HEK293 (cell line): ENCODE results near the gene ALLC.

Source experiments
- CTCF ChIA-PET: fragments of 350-600 bp; formaldehyde crosslinking; extraction: SDS; loops from one replicate; lab custom pipeline; 2021; ENCODE audit warnings: antibody characterized with exemption; lab: Yijun Ruan, JAX
- POLR2A ChIA-PET: fragments of 300-600 bp; formaldehyde crosslinking; extraction: SDS; loops from one replicate; lab custom pipeline; 2020; ENCODE audit warnings: antibody characterized with exemption, inconsistent platforms; lab: Yijun Ruan, JAX
- H3K27ac ChIP-seq: fragments of 200-500 bp; sonication (Bioruptor generic); 2 replicates; pipeline ENCODE4 v1.5.1; 2014; ENCODE audit warnings: low read depth, low read length, control low read depth, inconsistent platforms; ENCODE audit errors: extremely low read depth
- H3K36me3 ChIP-seq, 2 experiments: fragments of 200-500 bp in 1 of 2; sonication (Bioruptor generic) in 1 of 2; 1 replicate in 1 of 2; 2 replicates in 1 of 2; pipeline ENCODE4 v1.5.1; 2014 to 2017; ENCODE audit warnings: inconsistent platforms in 2 of 2, low read length in 2 of 2; ENCODE audit not compliant: control insufficient read depth in 2 of 2, insufficient read depth in 1 of 2
- H3K4me1 ChIP-seq: fragments of 200-500 bp; sonication (Bioruptor generic); 2 replicates; pipeline ENCODE4 v1.5.1; 2014; ENCODE audit warnings: mild to moderate bottlenecking, low read length, inconsistent platforms; ENCODE audit not compliant: control insufficient read depth, insufficient read depth
- H3K4me3 ChIP-seq: 2 replicates; pipeline ENCODE4 v1.5.1; 2011; ENCODE audit warnings: low read depth, mild to moderate bottlenecking, control low read depth, low read length, moderate library complexity
- H3K9me3 ChIP-seq: fragments of 200-500 bp; sonication (Bioruptor generic); 2 replicates; pipeline ENCODE4 v1.5.1; 2014; ENCODE audit warnings: low read depth, low read length, inconsistent platforms; ENCODE audit not compliant: control insufficient read depth, insufficient read depth
- GLI2 ChIP-seq: fragments of 450-650 bp; formaldehyde crosslinking; IDR thresholded peaks from 2 replicates; pipeline ENCODE4; 2017; ENCODE audit warnings: missing biosample characterization, missing genetic modification characterization, low read depth, borderline replicate concordance
- KLF8 ChIP-seq: fragments of 450-650 bp; formaldehyde crosslinking; IDR thresholded peaks from 2 replicates; pipeline ENCODE4 v1.5.1; 2016; ENCODE audit warnings: missing biosample characterization, missing genetic modification characterization
- RBAK ChIP-seq: fragments of 450-650 bp; formaldehyde crosslinking; IDR thresholded peaks from 2 replicates; pipeline ENCODE4 v1.5.1; 2016; ENCODE audit warnings: missing biosample characterization, missing genetic modification characterization
- REPIN1 ChIP-seq: fragments of 450-650 bp; formaldehyde crosslinking; IDR thresholded peaks from 2 replicates; pipeline ENCODE4 v1.5.1; 2017; ENCODE audit warnings: missing biosample characterization, missing genetic modification characterization, low read depth
- SCRT2 ChIP-seq: fragments of 450-650 bp; formaldehyde crosslinking; IDR thresholded peaks from 2 replicates; pipeline ENCODE4 v1.5.1; 2016; ENCODE audit warnings: missing biosample characterization, missing genetic modification characterization
- SP2 ChIP-seq: fragments of 450-650 bp; formaldehyde crosslinking; IDR thresholded peaks from 2 replicates; pipeline ENCODE4 v1.5.1; 2016; ENCODE audit warnings: missing biosample characterization, missing genetic modification characterization
- YY1 ChIP-seq: fragments of 450-650 bp; formaldehyde crosslinking; IDR thresholded peaks from 2 replicates; pipeline ENCODE4 v1.5.1; 2018; ENCODE audit warnings: missing biosample characterization, missing genetic modification characterization
- ZBTB1 ChIP-seq: fragments of 450-650 bp; formaldehyde crosslinking; IDR thresholded peaks from 2 replicates; pipeline ENCODE4 v1.5.1; 2016; ENCODE audit warnings: missing biosample characterization, missing genetic modification characterization
- ZNF10 ChIP-seq: fragments of 450-650 bp; formaldehyde crosslinking; IDR thresholded peaks from 2 replicates; pipeline ENCODE4 v1.5.1; 2017; ENCODE audit warnings: missing biosample characterization, missing genetic modification characterization
- ZNF174 ChIP-seq: fragments of 450-650 bp; formaldehyde crosslinking; IDR thresholded peaks from 2 replicates; pipeline ENCODE4 v1.5.0; 2017; ENCODE audit warnings: missing biosample characterization, mild to moderate bottlenecking, missing genetic modification characterization
- ZNF184 ChIP-seq: fragments of 450-650 bp; IDR thresholded peaks from 2 replicates; pipeline ENCODE4 v1.5.1; 2018; ENCODE audit warnings: missing biosample characterization, mild to moderate bottlenecking, missing genetic modification characterization
- ZNF214 ChIP-seq: fragments of 450-650 bp; formaldehyde crosslinking; IDR thresholded peaks from 2 replicates; pipeline ENCODE4 v1.5.1; 2017; ENCODE audit warnings: missing biosample characterization, mild to moderate bottlenecking, missing genetic modification characterization, borderline replicate concordance
- ZNF221 ChIP-seq: fragments of 450-650 bp; formaldehyde crosslinking; IDR thresholded peaks from 2 replicates; pipeline ENCODE4 v1.5.1; 2017; ENCODE audit warnings: missing biosample characterization, missing genetic modification characterization, borderline replicate concordance
- ZNF223 ChIP-seq: fragments of 450-650 bp; formaldehyde crosslinking; IDR thresholded peaks from 2 replicates; pipeline ENCODE4 v1.5.1; 2016; ENCODE audit warnings: missing biosample characterization, missing genetic modification characterization
- ZNF24 ChIP-seq: fragments of 450-650 bp; formaldehyde crosslinking; IDR thresholded peaks from 2 replicates; pipeline ENCODE4 v1.5.1; 2016; ENCODE audit warnings: missing biosample characterization, missing genetic modification characterization
- ZNF302 ChIP-seq: fragments of 450-650 bp; formaldehyde crosslinking; IDR thresholded peaks from 2 replicates; pipeline ENCODE4 v1.5.1; 2016; ENCODE audit warnings: missing biosample characterization, missing genetic modification characterization, low read depth
- ZNF311 ChIP-seq: fragments of 450-650 bp; formaldehyde crosslinking; IDR thresholded peaks from 2 replicates; pipeline ENCODE4 v1.5.1; 2017; ENCODE audit warnings: missing biosample characterization, missing genetic modification characterization, borderline replicate concordance
- ZNF350 ChIP-seq: fragments of 450-650 bp; formaldehyde crosslinking; IDR thresholded peaks from 2 replicates; pipeline ENCODE4 v1.5.0; 2017; ENCODE audit warnings: missing biosample characterization, mild to moderate bottlenecking, missing genetic modification characterization
- ZNF366 ChIP-seq: fragments of 450-650 bp; formaldehyde crosslinking; conservative IDR thresholded peaks from 2 replicates; pipeline ENCODE4 v1.5.1; 2016; ENCODE audit warnings: missing biosample characterization, missing genetic modification characterization
- ZNF37A ChIP-seq: fragments of 450-650 bp; IDR thresholded peaks from 2 replicates; pipeline ENCODE4 v1.5.1; 2018; ENCODE audit warnings: missing biosample characterization, missing genetic modification characterization
- ZNF610 ChIP-seq: fragments of 450-650 bp; formaldehyde crosslinking; IDR thresholded peaks from 2 replicates; pipeline ENCODE4 v1.5.1; 2016; ENCODE audit warnings: missing biosample characterization, missing genetic modification characterization, borderline replicate concordance
- ZNF658 ChIP-seq: fragments of 450-650 bp; formaldehyde crosslinking; IDR thresholded peaks from 2 replicates; pipeline ENCODE4; 2016; ENCODE audit warnings: missing biosample characterization, missing genetic modification characterization
- ZNF707 ChIP-seq: fragments of 450-650 bp; formaldehyde crosslinking; IDR thresholded peaks from 2 replicates; pipeline ENCODE4 v1.5.1; 2016; ENCODE audit warnings: missing biosample characterization, missing genetic modification characterization
- ZNF776 ChIP-seq: fragments of 450-650 bp; formaldehyde crosslinking; IDR thresholded peaks from 2 replicates; pipeline ENCODE4 v1.5.0; 2017; ENCODE audit warnings: missing biosample characterization, missing genetic modification characterization, borderline replicate concordance
- TF ChIP-seq, protein P1 (sequence below): fragments of 450-650 bp; formaldehyde crosslinking; optimal IDR thresholded peaks from 2 replicates; pipeline ENCODE3; 2016; ENCODE audit warnings: missing biosample characterization, mild to moderate bottlenecking, missing genetic modification characterization
- TF ChIP-seq, protein P2 (sequence below): fragments of 450-650 bp; formaldehyde crosslinking; IDR thresholded peaks from 2 replicates; pipeline ENCODE4 v1.5.1; 2016; ENCODE audit warnings: missing biosample characterization, missing genetic modification characterization, borderline replicate concordance
- TF ChIP-seq, protein P3 (sequence below): fragments of 450-650 bp; formaldehyde crosslinking; IDR thresholded peaks from 2 replicates; pipeline ENCODE4 v1.5.1; 2016; ENCODE audit warnings: missing biosample characterization, missing genetic modification characterization

Gene ALLC

DNA sequence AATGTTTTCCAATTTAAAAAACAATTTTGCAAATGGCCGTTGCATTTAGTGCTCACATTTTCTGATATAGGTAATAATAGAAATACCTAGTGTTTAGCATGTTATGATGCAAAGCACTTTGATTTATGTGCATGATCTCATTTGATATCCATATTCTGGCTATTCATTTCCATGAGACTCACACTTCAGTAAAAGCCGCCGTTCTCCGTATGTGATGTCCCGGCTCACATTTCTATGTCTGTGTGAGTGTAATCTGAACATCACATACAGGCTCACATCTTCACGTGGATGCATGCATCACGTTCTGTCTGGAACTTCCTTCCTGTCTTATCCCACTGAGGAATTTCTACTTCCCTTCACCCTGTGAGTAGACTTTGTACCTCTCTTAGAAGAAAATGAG, 91.2 kb downstream of the ALLC start:
- Histone ChIP-seq H3K36me3 (no peaks in the 10 kb centered on the region), H3K4me1 (no peaks in the 10 kb centered on the region), H3K9me3 (no peaks in the 10 kb centered on the region), H3K4me3 (no peak overlapping the region), H3K27ac (no peak overlapping the region)
- CTCF ChIA-PET, result interaction anchor here (1.0 kb wide), 1 partner anchor 20 kb away, joined by 3 read pairs; no protein-coding TSS in a partner anchor
- TF ChIP-seq SCRT2 (no peak), ZNF350 (no peak), ZBTB1 (no peak), ZNF24 (tag by site-specific recombination) (no peak), ZNF184 (no peak), ZNF10 (tag by site-specific recombination) (no peak), RBAK (tag by site-specific recombination) (no peak), ZNF214 (tag by site-specific recombination) (no peak)
- TF ChIP-seq, protein P1, sequence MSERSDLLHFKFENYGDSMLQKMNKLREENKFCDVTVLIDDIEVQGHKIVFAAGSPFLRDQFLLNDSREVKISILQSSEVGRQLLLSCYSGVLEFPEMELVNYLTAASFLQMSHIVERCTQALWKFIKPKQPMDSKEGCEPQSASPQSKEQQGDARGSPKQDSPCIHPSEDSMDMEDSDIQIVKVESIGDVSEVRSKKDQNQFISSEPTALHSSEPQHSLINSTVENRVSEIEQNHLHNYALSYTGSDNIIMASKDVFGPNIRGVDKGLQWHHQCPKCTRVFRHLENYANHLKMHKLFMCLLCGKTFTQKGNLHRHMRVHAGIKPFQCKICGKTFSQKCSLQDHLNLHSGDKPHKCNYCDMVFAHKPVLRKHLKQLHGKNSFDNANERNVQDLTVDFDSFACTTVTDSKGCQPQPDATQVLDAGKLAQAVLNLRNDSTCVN (tag by site-specific recombination), result no peak
- TF ChIP-seq, all 188 proteins: peak for 0
- POLR2A ChIA-PET, result no interaction called here

DNA sequence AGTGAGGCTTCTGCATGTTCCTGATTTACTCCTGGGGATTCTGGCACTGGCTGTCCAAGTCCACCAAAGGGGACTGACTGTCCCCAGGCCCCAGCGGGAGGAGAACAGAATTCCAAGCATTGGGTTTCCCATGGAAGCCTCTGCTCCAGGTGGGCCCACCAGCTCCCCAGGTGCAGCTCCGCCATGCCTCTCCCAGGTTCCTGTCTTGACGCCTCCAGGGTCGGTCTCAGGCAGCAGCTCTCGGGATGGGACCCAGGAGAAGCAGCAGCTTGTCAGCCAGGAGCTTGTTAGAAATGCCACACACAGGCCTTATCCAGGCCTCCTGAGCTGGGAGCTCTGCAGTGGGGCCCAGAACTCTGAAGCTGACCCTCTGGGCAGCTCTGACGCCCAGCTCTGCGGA, 93.3 kb downstream of the ALLC start:
- no peak overlapping the region for H3K27ac ChIP-seq
- POLR2A ChIA-PET, result no interaction called here
- no peaks in the 10 kb centered on the region for H3K9me3 ChIP-seq
- CTCF ChIA-PET, result interaction anchor here (0.7 kb wide), 1 partner anchor 54 kb away, joined by 4 read pairs; no protein-coding TSS in a partner anchor
- no peaks in the 10 kb centered on the region for H3K36me3 ChIP-seq
- H3K4me3 ChIP-seq, result no peak overlapping the region
- H3K4me1 ChIP-seq, result no peaks in the 10 kb centered on the region
- TF ChIP-seq KLF8 (tag by site-specific recombination) (no peak), ZNF776 (no peak), GLI2 (tag by site-specific recombination) (no peak), ZNF707 (tag by site-specific recombination) (no peak), ZNF214 (tag by site-specific recombination) (no peak), SP2 (tag by site-specific recombination) (no peak), ZNF311 (tag by site-specific recombination) (no peak), ZNF174 (tag by site-specific recombination) (no peak), ZNF223 (tag by site-specific recombination) (no peak), ZNF221 (tag by site-specific recombination) (no peak), ZNF658 (tag by site-specific recombination) (no peak), YY1 (tag by site-specific recombination) (no peak), ZNF610 (tag by site-specific recombination) (no peak), REPIN1 (no peak), ZNF366 (tag by site-specific recombination) (no peak), ZNF302 (no peak), ZNF37A (tag by site-specific recombination) (no peak)
- TF ChIP-seq, protein P2, sequence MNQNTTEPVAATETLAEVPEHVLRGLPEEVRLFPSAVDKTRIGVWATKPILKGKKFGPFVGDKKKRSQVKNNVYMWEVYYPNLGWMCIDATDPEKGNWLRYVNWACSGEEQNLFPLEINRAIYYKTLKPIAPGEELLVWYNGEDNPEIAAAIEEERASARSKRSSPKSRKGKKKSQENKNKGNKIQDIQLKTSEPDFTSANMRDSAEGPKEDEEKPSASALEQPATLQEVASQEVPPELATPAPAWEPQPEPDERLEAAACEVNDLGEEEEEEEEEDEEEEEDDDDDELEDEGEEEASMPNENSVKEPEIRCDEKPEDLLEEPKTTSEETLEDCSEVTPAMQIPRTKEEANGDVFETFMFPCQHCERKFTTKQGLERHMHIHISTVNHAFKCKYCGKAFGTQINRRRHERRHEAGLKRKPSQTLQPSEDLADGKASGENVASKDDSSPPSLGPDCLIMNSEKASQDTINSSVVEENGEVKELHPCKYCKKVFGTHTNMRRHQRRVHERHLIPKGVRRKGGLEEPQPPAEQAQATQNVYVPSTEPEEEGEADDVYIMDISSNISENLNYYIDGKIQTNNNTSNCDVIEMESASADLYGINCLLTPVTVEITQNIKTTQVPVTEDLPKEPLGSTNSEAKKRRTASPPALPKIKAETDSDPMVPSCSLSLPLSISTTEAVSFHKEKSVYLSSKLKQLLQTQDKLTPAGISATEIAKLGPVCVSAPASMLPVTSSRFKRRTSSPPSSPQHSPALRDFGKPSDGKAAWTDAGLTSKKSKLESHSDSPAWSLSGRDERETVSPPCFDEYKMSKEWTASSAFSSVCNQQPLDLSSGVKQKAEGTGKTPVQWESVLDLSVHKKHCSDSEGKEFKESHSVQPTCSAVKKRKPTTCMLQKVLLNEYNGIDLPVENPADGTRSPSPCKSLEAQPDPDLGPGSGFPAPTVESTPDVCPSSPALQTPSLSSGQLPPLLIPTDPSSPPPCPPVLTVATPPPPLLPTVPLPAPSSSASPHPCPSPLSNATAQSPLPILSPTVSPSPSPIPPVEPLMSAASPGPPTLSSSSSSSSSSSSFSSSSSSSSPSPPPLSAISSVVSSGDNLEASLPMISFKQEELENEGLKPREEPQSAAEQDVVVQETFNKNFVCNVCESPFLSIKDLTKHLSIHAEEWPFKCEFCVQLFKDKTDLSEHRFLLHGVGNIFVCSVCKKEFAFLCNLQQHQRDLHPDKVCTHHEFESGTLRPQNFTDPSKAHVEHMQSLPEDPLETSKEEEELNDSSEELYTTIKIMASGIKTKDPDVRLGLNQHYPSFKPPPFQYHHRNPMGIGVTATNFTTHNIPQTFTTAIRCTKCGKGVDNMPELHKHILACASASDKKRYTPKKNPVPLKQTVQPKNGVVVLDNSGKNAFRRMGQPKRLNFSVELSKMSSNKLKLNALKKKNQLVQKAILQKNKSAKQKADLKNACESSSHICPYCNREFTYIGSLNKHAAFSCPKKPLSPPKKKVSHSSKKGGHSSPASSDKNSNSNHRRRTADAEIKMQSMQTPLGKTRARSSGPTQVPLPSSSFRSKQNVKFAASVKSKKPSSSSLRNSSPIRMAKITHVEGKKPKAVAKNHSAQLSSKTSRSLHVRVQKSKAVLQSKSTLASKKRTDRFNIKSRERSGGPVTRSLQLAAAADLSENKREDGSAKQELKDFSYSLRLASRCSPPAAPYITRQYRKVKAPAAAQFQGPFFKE, result no peak
- TF ChIP-seq, protein P3, sequence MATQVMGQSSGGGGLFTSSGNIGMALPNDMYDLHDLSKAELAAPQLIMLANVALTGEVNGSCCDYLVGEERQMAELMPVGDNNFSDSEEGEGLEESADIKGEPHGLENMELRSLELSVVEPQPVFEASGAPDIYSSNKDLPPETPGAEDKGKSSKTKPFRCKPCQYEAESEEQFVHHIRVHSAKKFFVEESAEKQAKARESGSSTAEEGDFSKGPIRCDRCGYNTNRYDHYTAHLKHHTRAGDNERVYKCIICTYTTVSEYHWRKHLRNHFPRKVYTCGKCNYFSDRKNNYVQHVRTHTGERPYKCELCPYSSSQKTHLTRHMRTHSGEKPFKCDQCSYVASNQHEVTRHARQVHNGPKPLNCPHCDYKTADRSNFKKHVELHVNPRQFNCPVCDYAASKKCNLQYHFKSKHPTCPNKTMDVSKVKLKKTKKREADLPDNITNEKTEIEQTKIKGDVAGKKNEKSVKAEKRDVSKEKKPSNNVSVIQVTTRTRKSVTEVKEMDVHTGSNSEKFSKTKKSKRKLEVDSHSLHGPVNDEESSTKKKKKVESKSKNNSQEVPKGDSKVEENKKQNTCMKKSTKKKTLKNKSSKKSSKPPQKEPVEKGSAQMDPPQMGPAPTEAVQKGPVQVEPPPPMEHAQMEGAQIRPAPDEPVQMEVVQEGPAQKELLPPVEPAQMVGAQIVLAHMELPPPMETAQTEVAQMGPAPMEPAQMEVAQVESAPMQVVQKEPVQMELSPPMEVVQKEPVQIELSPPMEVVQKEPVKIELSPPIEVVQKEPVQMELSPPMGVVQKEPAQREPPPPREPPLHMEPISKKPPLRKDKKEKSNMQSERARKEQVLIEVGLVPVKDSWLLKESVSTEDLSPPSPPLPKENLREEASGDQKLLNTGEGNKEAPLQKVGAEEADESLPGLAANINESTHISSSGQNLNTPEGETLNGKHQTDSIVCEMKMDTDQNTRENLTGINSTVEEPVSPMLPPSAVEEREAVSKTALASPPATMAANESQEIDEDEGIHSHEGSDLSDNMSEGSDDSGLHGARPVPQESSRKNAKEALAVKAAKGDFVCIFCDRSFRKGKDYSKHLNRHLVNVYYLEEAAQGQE (tag by site-specific recombination), result no peak
